ENCODE data around the gene SMAD3.
"Not testable (repeated sequence)": the region's sequence is repeated elsewhere in the genome, so short reads cannot be mapped to it uniquely, and the experiment has no call there.

SMAD3 gene

GRCh38 chr15:67110958-67111864 lies 45.8 kb downstream of the SMAD3 start:
- no peak for DNase-seq

- DNase-seq, result no peak
Measured at GRCh38 chr15:67114046-67114445, 48.6 kb downstream of the SMAD3 start.

- no peak for DNase-seq
Measured at GRCh38 chr15:67114846-67115585, 49.6 kb downstream of the SMAD3 start.

DNA sequence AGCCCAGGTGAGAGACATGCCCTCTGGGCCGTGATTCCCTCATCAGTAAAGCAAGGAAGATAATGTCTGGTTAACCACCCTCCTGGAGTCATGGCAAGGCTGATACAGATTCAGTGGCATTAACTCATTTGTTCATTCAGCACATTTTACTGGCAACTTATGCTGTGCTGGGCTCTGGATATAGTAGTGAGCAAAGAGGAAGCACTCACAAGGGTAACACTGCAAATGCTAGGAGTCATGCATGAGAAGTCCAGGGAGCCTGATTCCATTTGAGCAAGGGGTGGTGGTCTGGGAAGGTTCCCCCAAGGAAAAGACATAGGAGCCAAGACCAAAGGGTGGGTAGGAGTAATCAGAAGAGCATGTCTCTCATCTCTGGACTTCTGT lies 50.2 kb downstream of the SMAD3 start:
- DNase-seq, result no peak

- no peak for DNase-seq
Measured at GRCh38 chr15:67116742-67117141, 51.3 kb downstream of the SMAD3 start.

GRCh38 chr15:67117370-67117769 lies 52.0 kb downstream of the SMAD3 start:
- DNase-seq, result no peak

DNA sequence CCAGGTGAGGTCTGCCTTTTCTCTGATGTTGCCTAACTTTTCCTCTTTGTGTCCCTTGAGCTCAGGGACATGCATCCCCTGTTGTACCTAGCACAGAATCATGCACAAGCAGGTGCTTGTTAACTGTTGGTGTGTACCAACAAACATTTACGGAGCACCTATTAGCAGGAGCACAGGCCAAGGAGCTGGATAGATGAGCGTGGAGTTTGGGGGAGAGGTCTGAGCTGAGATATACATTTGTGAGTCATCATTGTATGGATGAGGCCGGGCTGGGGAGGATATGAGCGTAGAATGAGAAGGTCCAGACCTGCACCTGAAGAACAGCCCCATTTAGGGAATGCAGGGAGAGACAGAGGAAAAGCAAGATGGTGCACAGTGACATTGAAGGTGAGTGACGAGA lies 53.4 kb downstream of the SMAD3 start:
- no peak for DNase-seq

DNA sequence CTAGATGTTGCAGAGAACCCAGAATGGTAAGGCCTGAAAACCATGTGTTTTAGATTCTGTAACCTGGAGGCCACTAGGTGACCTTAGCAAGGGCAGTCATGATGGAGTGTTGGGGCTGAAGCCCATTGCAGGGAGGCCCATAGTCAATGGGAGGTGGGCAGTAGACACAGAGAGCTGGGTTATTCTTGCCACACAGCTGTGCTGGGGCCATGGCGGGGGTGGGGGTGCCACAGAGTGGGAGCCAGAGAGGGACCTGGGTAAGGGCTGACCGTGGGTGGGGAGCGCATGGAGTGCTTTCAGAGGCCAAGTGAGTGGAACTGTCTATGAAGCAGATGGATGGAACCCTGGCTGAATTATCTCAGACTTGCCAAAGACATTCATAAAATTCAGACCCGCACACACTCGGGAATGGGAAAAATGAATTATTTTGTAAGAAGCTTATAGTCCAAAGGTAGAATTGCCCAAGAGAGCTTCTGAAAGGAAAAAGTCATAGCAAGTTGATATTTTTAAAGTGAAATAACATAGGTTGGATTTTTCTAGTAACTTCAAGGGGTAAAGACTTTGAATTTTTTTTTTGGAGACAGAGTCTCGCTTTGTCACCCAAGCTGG lies 53.9 kb downstream of the SMAD3 start:
- no peak for DNase-seq

GRCh38 chr15:67120009-67120838 lies 54.8 kb downstream of the SMAD3 start:
- DNase-seq, result no peak

DNA sequence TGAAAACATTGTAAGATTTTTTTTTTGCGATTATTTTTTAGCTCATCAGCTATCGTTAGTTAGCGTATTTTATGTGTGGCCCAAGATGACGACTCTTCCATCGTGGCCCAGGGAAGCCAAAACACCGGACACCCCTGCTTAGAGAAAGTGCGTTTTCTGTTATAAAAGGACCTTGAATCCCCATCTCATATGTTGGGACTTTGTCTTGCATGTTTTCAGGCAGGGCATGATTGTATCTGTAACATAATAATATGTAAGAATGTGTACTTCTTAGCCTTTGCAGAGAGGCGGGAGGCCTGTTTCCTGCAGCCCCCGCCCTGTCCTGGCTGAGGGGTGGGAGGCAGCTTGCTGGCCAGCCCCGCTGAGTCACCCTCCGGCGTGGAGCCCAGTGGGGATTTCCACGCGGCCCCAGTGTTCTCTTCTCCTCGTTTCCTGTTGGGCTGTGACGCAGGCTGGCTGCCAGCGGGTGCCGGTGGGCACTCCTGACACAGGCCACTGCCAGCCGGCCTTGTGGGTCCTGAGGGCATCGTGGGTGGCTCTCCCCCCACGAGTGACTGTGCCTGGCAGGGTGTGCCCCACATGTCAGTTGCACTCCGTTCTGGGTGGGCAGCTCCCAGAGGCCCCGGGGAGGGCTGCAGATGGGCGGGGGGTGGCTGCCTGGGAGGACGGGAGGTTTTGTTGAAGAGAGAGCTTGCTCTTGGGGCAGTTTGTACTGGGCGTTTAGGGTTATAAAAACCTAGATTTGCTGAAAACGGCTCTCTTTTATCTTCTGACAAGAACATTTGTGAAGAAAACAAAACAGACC lies 55.6 kb downstream of the SMAD3 start:
- no peak for DNase-seq

GRCh38 chr15:67121644-67122605 lies 56.5 kb downstream of the SMAD3 start:
- no peak for DNase-seq

GRCh38 chr15:67122816-67123215 lies 57.4 kb downstream of the SMAD3 start:
- DNase-seq, result not testable (repeated sequence)

- not testable (repeated sequence) for DNase-seq
Measured at GRCh38 chr15:67123291-67123690, 57.9 kb downstream of the SMAD3 start.

GRCh38 chr15:67124111-67124510 lies 58.7 kb downstream of the SMAD3 start:
- no peak for DNase-seq

DNA sequence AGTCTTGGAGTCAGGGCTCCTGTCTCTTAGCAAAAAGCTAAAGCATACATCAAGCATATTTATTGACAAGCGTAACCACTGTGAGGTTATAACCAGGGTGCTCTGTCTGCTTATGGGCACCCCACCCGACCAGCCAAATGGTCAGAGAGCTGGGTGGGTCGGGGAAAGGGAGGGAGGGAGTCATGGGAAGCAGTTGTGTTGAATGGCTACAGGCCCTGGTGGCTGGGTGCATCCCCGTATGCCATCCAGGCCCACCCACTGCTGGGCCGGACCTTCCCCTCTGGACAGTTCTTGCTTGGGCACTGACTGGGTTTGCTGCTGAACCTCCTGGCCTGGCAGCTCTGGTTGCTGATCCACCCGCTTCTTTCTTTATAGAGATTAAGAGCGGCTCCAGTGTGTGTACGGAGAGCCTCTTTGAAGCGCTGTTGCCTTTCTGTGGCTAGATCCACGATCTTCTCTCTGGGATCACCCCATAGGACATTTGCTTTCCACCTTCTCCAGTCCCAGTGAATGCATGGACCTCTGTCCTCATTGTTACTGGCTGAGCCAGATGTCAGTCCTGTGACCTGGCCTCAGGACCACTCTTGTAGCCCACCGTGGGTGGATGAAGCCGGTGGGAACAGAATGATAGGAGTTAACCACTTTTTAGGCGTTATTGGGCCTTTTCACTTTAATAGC lies 59.6 kb downstream of the SMAD3 start:
- DNase-seq, result no peak

GRCh38 chr15:67125589-67126502 lies 60.4 kb downstream of the SMAD3 start:
- DNase-seq, result no peak

DNA sequence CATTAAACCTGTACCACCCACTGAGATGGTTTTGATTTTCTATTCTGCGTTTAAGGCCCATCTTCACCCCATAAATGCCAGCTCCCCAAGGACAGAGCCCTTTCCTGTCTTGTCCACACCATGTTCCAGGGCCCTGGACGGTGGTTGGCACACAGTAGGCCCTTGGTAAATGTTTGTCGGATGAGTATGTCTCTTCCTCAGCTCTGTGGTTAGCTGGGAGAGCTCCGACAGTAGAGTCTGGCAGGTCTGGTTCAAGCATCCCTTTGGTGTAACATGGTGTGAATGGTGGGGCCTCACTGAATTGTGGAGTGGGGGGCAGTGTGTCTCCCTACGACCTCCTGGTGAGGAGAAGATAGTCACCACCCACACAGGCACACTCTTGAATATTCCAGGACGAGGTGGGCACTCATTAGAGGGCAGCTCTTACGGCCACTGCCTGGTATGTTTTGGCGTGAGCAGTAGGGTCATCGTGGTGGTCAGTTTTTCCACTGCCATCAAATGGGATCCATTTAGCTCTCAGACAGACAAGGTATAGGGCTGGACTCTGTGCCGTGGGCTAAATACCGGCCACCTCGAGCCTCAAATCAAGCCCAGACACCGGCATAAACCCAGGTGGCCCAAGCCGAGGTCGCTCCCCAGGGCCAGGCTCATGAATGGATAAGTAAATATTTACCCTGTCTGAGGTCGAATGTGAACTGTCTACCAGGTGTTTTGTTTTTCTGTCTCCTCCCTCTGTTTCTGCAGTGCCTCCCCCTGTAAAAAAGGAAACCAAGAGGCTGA lies 61.3 kb downstream of the SMAD3 start:
- no peak for DNase-seq

- DNase-seq, result no peak
Measured at GRCh38 chr15:67127331-67127664, 61.9 kb downstream of the SMAD3 start.
